ENCODE measurements around the gene SLC49A4.

DNA sequence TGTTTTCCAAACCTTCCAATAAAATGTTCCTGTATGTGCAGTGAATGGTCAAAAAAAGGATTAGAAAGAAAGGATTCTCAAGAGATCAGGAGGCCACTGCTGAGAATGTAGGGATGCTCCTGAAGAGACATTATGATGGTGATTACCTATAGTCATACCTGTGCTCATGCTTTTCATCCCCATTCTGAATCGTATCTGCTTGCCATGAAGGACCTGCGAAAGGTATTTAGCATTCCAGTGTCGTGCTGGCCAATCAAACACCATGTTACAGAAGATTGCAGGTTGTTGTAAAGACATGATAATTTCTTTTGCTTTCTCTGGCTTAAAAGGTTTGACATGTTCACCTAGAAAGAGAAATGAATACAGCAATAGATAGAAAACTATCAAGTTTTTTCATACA, 17.3 kb upstream of the SLC49A4 start:
- TF ChIP-seq, protein P1, sequence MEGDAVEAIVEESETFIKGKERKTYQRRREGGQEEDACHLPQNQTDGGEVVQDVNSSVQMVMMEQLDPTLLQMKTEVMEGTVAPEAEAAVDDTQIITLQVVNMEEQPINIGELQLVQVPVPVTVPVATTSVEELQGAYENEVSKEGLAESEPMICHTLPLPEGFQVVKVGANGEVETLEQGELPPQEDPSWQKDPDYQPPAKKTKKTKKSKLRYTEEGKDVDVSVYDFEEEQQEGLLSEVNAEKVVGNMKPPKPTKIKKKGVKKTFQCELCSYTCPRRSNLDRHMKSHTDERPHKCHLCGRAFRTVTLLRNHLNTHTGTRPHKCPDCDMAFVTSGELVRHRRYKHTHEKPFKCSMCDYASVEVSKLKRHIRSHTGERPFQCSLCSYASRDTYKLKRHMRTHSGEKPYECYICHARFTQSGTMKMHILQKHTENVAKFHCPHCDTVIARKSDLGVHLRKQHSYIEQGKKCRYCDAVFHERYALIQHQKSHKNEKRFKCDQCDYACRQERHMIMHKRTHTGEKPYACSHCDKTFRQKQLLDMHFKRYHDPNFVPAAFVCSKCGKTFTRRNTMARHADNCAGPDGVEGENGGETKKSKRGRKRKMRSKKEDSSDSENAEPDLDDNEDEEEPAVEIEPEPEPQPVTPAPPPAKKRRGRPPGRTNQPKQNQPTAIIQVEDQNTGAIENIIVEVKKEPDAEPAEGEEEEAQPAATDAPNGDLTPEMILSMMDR (IDR thresholded peaks at IDR 0.05; ENCODE audit: low read length), result no peak
- TF ChIP-seq EZH2 (IDR thresholded peaks at IDR 0.05; ENCODE audit: borderline replicate concordance, low read length), result no peak
